ENCODE results near the gene IGLL5. TPM values are rescaled to one million over a fixed set of nuclear protein-coding genes. Genes with fewer than 3 reads are reported as not detected.

Gene IGLL5
- total and polyA plus RNA-seq, 2 experiments from 2014 or later, result not detected

GRCh38 chr22:22945195-22945594 is 57.6 kb downstream of the IGLL5 start:
- Histone ChIP-seq H3K4me1 (ENCODE audit: low read depth) (no peaks in the 10 kb centered on the region), H3K27me3 (no peaks in the 10 kb centered on the region), H3K4me3 (no peak overlapping the region), H3K9me3 (ENCODE audit: low read depth) (no peaks in the 10 kb centered on the region), H3K27ac (no peak overlapping the region), H3K36me3 (no peaks in the 10 kb centered on the region)
- no peak for DNase-seq (ENCODE audit: low read depth in 1 of 2, low spot score in 1 of 2)
- no peak for TF ChIP-seq CTCF (IDR thresholded peaks at IDR 0.05; ENCODE audit: low read depth, low read length)

Other genes starting within 250 kb of the IGLL5 start
- gene GGTLC2, start 243.2 kb upstream of the IGLL5 start, total RNA-seq, result not detected in 2 replicates
- gene GGTLC2, start 243.2 kb upstream of the IGLL5 start, polyA plus RNA-seq, result not detected in 2 replicates
- gene GNAZ, start 182.7 kb downstream of the IGLL5 start, total RNA-seq, result 2.8 and 3.7 TPM in 2 replicates
- gene GNAZ, start 182.7 kb downstream of the IGLL5 start, polyA plus RNA-seq, result 1.8 and 2.5 TPM in 2 replicates